Small intestine (tissue), 7 donors: ENCODE measurements around the gene SPINK1. TPM values are rescaled to one million over a fixed set of nuclear protein-coding genes. Genes with fewer than 3 reads are reported as not detected.

Experiments used
- DNase-seq, 2 donors: peaks; one replicate each; pipeline versions ENCODE4 v3.0.0 to v3.0.0-alpha.2; 2013
- FAIRE-seq: peaks from 2 replicates; lab custom pipeline; 2012; peaks lifted over from hg19 to GRCh38; lab: Jason Lieb, UNC
- H3K27ac ChIP-seq, 3 donors: one replicate each; pipeline ENCODE4 v1.5.1; 2013; ENCODE audit warnings: low read length in 2 of 3, mild to moderate bottlenecking in 2 of 3, control low read depth in 1 of 3, inconsistent platforms in 1 of 3, low read depth in 1 of 3, moderate library complexity in 1 of 3
- H3K27me3 ChIP-seq, 3 donors: one replicate each; pipeline ENCODE4 v1.6.1; 2013; ENCODE audit warnings: low read length in 3 of 3, inconsistent platforms in 1 of 3; ENCODE audit not compliant: control insufficient read depth in 3 of 3, insufficient read depth in 3 of 3
- H3K36me3 ChIP-seq, 3 donors: one replicate each; pipeline ENCODE4 v1.6.1; 2013; ENCODE audit warnings: low read length in 3 of 3, inconsistent platforms in 1 of 3, low read depth in 1 of 3, mild to moderate bottlenecking in 1 of 3, moderate library complexity in 1 of 3; ENCODE audit not compliant: control insufficient read depth in 3 of 3, insufficient read depth in 2 of 3
- H3K4me1 ChIP-seq, 3 donors: one replicate each; pipeline ENCODE4 v1.6.1; 2013; ENCODE audit warnings: low read length in 2 of 3, inconsistent platforms in 1 of 3, low read depth in 1 of 3, mild to moderate bottlenecking in 1 of 3, moderate library complexity in 1 of 3; ENCODE audit not compliant: control insufficient read depth in 3 of 3, insufficient read depth in 2 of 3
- H3K4me3 ChIP-seq, 3 donors: one replicate each; pipeline ENCODE4 v1.5.1; 2013; ENCODE audit warnings: low read length in 3 of 3, control low read depth in 1 of 3, inconsistent platforms in 1 of 3, low read depth in 1 of 3, mild to moderate bottlenecking in 1 of 3, moderate library complexity in 1 of 3
- H3K9me3 ChIP-seq, 2 donors: one replicate each; pipeline ENCODE4 v1.6.1; 2013; ENCODE audit warnings: low read depth in 1 of 2, low read length in 1 of 2; ENCODE audit not compliant: control insufficient read depth in 2 of 2, insufficient read depth in 1 of 2
- WGBS, 3 donors: extraction: QIAGEN DNeasy Blood & Tissue Kit; methylation state at CpG; one replicate each; pipeline ENCODE4 v1.1.7; 2013; 5-methylcytosine and 5-hydroxymethylcytosine counted together
- polyA plus RNA-seq, 4 donors: library from polyadenylated mRNA; stranded (reverse) in 3 of 4; unstranded in 1 of 4; fragments of 200-250 nt in 3 of 4; fragments of 120-200 nt in 1 of 4; gene quantifications; one replicate each; pipeline versions ENCODE4 v1.2.1 to v1.2.3, GENCODE V29; 2013
- donor health status: healthy with polysubstance abuse.
- donor health status: control.
- donor health status: control.
- donor health status: Bipolar disorder and iron deficiency.
- donor health status: healthy.

The SPINK1 gene
- polyA plus RNA-seq, 4 donors = 258 to 1,597 (median 831) TPM

DNA sequence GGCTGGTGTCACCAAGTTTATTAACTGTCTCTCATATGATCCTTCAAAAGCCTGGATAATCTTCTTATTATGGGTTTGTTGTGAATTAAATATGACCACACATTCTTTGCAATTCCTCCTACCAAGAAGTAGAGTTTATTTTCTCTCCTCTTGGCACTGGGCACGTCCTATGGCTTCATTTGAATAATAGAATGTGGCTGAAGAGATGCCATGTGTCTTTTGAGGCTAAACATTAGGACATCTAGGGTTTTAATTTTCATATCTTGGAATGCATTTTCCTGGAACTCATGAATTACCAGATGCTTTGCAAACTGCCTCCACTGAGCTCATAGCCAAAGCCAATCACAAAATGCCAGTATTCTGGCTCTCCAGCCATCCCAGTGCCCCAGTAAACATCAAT lies 27.1 kb upstream of the SPINK1 start:
- no peak overlapping the region for H3K27ac ChIP-seq
- no peaks in the 10 kb centered on the region for H3K27me3 ChIP-seq
- no peak for DNase-seq
- no peaks in the 10 kb centered on the region for H3K9me3 ChIP-seq
- no peak for FAIRE-seq
- H3K36me3 ChIP-seq = no peaks in the 10 kb centered on the region
- no peak overlapping the region for H3K4me3 ChIP-seq
- 55 to 85% (median 65%) methylated on average over 1 of the region's 1 CpG for WGBS, 3 donors
- H3K4me1 ChIP-seq = peaks cover 0 to 3% (median 0%) of the 10 kb centered on the region in 3 donors

DNA sequence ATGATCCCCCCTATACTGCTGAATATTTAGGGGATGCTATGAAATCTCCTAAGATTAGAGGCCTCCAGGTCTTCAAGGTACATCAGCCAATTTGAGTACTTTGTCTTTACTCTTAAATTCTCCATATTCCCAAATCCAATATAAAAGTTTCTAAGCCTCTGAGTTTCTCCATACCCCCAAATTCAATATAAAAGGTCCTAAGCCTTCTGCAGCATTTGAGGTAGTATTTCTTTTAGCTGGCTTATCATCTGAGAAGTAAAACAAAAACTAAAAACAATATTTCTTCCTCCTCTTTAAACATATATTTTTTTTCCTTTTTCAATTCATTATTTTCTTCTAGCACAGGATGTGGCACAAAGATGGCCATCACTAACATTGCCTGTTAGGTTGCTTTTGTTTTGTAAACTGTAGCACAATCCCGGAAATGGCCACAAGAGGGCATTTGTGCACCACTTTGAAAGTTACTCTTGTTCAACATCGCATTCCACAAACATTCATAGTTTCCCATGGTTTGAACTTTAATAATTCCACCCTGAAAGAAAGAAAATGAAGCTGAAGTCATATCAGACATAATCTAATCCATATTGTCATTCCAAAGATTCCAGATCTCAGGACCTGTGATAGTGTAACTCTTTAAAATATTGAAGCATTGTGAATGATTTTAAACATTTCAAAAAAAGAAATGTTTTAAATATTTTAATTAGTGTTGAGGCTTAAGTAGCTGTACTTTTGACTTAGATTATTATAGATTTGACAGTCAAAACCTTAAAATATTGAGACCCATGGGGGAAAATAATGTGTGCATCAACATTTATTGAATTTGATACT lies 26.0 kb upstream of the SPINK1 start:
- Histone ChIP-seq H3K27ac (no peak overlapping the region), H3K4me1 (peaks cover 0 to 3% (median 0%) of the 10 kb centered on the region in 3 donors), H3K27me3 (no peaks in the 10 kb centered on the region), H3K4me3 (no peak overlapping the region), H3K9me3 (no peaks in the 10 kb centered on the region), H3K36me3 (no peaks in the 10 kb centered on the region)
- FAIRE-seq (peak; percentile 92), DNase-seq (peak; percentile 66 to 80)
- WGBS, 3 donors = 0 to 2% (median 1%) methylated on average over 2 of the region's 2 CpGs

DNA sequence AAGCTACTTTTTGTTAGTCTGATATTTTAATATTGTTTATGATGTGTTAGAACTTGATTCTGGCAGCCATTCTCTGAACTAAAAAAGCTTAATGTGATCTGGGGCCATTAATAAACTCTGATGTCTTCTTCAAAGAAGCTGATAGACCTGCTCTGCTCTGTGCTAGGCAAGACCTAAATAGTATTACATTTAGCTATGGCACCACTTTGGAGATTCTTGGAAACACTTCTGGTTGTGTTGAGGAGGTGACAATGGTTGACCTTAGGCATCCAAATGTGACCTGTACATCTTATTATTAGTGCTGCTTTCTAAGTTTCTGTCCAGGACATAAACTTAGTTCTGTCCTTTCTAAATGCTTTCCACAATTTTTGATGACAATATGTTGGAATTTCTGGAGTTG lies 25.3 kb upstream of the SPINK1 start:
- H3K36me3 ChIP-seq = no peaks in the 10 kb centered on the region
- FAIRE-seq (no peak), DNase-seq (no peak)
- H3K27ac ChIP-seq = no peak overlapping the region
- no peaks in the 10 kb centered on the region for H3K27me3 ChIP-seq
- H3K9me3 ChIP-seq = no peaks in the 10 kb centered on the region
- peaks cover 0 to 3% (median 0%) of the 10 kb centered on the region in 3 donors for H3K4me1 ChIP-seq
- H3K4me3 ChIP-seq = no peak overlapping the region

DNA sequence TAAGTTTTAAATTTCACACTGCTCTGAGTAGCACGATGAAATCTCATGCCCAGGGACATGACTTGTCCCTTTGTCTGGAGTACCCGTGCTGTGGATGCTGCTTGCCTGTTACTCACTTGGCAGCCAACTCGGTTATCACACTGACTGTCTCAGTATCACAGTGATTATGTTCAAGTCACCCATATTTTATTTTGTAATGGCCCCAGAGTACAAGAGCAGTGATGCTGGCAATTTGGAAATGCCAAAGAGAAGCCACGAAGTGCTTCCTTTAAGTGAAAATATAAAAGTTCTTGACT lies 24.3 kb upstream of the SPINK1 start:
- peaks cover 0 to 3% (median 0%) of the 10 kb centered on the region in 3 donors for H3K4me1 ChIP-seq
- 55 to 56% (median 55%) methylated on average over 4 of the region's 4 CpGs for WGBS, 3 donors
- H3K4me3 ChIP-seq = no peak overlapping the region
- DNase-seq (no peak), FAIRE-seq (no peak)
- no peaks in the 10 kb centered on the region for H3K27me3 ChIP-seq
- no peak overlapping the region for H3K27ac ChIP-seq
- H3K9me3 ChIP-seq = no peaks in the 10 kb centered on the region
- no peaks in the 10 kb centered on the region for H3K36me3 ChIP-seq

DNA sequence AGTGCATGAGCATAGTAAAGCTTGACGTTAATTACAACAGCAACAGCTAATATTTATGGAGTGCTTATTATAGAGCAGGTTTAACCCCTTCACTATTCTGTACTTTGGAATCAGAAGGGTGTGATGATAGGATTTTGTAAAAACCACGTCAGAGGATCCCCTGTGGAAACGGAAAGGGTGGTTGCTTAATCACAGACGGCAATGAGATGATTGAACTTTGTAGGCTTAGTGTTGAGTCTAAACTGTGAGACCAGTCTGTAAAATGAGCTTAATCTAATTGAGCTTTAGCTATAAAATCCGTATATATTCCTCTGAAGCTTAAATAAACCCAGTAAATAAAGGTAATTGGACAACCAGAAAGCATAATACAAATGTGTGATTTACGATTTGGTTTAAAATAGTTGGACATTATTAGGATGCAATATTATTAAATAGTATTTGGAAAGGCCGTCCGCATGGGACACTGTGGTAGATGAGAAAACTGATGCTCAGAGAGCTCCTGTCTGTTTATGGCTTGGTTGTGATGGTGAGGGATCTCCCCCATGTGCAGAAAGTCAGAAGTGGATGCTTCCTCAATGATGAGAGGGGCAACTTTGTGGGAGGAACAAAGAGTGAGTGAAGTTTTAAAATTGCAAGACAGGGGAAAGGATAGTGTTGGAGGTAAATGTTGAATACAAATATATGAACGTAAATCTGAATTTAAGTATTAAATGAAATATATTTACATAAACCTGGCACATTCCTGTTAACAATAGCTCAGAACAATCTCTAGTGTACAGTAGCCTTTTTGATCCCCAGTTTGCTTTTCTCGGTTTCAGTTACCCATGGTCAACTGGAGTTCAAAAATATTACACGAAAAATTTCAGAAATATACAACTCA lies 23.7 kb upstream of the SPINK1 start:
- Histone ChIP-seq H3K27ac (no peak overlapping the region), H3K36me3 (no peaks in the 10 kb centered on the region), H3K4me3 (no peak overlapping the region), H3K9me3 (no peaks in the 10 kb centered on the region), H3K4me1 (no peaks in the 10 kb centered on the region), H3K27me3 (no peaks in the 10 kb centered on the region)
- no peak for DNase-seq
- 69 to 79% (median 72%) methylated on average over 11 of the region's 11 CpGs for WGBS, 3 donors
- FAIRE-seq = no peak

DNA sequence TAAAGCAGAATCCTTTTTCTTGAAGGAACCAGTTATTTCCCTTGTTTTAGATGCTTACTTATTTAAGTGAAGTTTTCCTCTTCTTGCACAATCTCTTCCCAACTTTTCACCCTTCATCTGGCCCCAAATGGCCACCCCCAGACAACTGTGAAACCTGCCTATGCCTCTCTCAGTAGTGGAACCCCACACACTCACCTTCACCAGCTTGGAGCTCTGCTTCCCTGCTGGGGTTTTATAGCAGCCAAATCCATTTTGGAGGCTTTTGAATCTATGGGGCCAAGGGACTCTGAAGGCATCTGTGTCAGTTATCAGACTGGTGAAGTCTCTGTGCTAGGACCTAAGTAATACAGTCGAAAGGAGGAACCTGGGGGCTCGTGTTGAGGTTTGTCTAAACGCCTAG lies 22.9 kb upstream of the SPINK1 start:
- no peak overlapping the region for H3K4me3 ChIP-seq
- DNase-seq (no peak), FAIRE-seq (no peak)
- no peak overlapping the region for H3K27ac ChIP-seq
- H3K9me3 ChIP-seq = no peaks in the 10 kb centered on the region
- no peaks in the 10 kb centered on the region for H3K36me3 ChIP-seq
- 69 to 92% (median 78%) methylated on average over 3 of the region's 3 CpGs for WGBS, 3 donors
- no peaks in the 10 kb centered on the region for H3K4me1 ChIP-seq
- no peaks in the 10 kb centered on the region for H3K27me3 ChIP-seq

DNA sequence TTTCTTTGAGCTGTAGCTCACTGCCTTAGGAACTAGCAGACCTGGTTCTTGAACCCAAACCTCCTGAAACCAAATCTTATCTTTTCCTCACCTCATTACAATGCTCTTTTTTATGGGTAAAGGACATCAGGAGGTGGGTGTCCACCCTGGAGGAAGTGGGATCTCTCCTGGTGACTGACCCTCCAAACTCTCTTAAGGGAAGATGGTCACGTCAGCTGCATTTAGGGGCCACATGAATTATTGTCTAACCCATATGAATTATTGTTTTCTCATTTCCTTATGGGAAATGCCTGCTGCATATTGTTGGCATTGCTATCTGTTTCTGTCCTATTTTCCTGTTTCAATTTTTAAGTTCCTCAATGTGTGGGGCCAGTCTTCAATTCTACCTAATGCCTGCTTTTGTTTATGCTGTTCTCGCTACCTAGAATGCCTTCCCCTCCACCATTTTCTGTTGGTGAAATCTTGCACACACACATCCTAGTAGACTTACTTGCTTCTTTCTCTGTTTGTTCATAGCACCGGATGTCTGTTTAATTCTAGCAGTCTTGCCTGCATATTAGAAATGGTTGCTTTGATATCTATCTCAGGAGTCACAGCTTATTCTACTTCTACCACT lies 22.0 kb upstream of the SPINK1 start:
- no peak for FAIRE-seq

DNA sequence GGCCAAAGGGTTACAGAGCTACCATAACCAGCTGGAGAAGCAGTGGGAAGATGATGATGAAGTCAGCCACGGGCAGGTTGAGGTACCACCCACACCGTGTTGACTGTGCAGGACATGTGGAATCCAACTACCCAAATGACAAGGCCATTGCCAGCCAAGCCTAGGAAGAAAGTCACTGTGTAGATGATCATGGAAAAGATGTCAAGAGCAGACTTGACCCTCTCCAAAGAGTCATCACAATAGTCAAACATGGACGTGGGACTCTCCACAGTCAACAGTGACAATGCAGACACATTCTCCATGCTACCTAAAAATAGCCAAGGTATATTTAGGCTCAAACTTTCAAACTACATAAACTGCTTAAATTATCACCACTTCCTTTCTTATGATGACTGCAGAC lies 20.9 kb upstream of the SPINK1 start:
- no peaks in the 10 kb centered on the region for H3K27me3 ChIP-seq
- H3K4me1 ChIP-seq = no peaks in the 10 kb centered on the region
- DNase-seq (no peak), FAIRE-seq (no peak)
- H3K4me3 ChIP-seq = no peak overlapping the region
- no peak overlapping the region for H3K27ac ChIP-seq
- no peaks in the 10 kb centered on the region for H3K36me3 ChIP-seq
- WGBS, 3 donors = 66 to 71% (median 67%) methylated on average over 3 of the region's 3 CpGs
- no peaks in the 10 kb centered on the region for H3K9me3 ChIP-seq

More for the DNA sequence above, 22.0 kb upstream of the SPINK1 start:
- 64 to 87% (median 71%) methylated on average over 3 of the region's 3 CpGs for WGBS, 3 donors
- Histone ChIP-seq H3K27ac (no peak overlapping the region), H3K36me3 (no peaks in the 10 kb centered on the region), H3K27me3 (no peaks in the 10 kb centered on the region), H3K9me3 (no peaks in the 10 kb centered on the region), H3K4me1 (no peaks in the 10 kb centered on the region), H3K4me3 (no peak overlapping the region)
- no peak for DNase-seq
